Thyroid gland (tissue), 4 donors: Measurements from ENCODE around the gene ARHGAP10.

Experiments
- POLR2A ChIP-seq, 2 donors: fragments of 450-650 bp; IDR thresholded peaks; one replicate each; pipeline ENCODE4 v1.6.1; 2017; ENCODE audit warnings: antibody characterized with exemption in 2 of 2, mild to moderate bottlenecking in 2 of 2, moderate library complexity in 1 of 2
- TF ChIP-seq, protein P1 (sequence below), 6 experiments: fragments of 200-600 bp in 3 of 6; fragments of 450-650 bp in 3 of 6; sonication (generic) in 3 of 6; IDR thresholded peaks; one replicate each; pipeline ENCODE4 v1.5.1; 2016 to 2019; ENCODE audit warnings: antibody characterized with exemption in 6 of 6, mild to moderate bottlenecking in 2 of 6, inconsistent platforms in 1 of 6, moderate library complexity in 1 of 6

DNA sequence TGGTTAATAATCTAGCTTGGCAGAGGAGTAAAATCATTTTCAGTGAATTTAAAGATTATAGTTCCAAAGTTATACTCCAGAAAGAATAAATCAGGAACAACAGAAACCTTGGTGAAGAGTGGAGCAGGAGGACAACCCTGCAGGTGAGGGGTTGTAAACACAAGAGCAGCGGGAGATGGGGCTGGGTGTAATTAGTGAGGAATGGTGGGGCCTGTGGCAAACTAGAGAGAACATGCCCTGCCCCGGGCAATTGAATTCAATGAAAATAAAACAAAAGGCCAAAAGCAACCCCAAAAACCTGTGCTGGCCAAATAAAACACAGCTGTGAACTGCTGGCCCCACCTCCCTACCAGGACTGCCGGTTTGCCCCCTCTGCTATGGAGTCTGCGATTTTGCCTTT lies 385.1 kb downstream of the ARHGAP10 start:
- TF ChIP-seq, protein P1, sequence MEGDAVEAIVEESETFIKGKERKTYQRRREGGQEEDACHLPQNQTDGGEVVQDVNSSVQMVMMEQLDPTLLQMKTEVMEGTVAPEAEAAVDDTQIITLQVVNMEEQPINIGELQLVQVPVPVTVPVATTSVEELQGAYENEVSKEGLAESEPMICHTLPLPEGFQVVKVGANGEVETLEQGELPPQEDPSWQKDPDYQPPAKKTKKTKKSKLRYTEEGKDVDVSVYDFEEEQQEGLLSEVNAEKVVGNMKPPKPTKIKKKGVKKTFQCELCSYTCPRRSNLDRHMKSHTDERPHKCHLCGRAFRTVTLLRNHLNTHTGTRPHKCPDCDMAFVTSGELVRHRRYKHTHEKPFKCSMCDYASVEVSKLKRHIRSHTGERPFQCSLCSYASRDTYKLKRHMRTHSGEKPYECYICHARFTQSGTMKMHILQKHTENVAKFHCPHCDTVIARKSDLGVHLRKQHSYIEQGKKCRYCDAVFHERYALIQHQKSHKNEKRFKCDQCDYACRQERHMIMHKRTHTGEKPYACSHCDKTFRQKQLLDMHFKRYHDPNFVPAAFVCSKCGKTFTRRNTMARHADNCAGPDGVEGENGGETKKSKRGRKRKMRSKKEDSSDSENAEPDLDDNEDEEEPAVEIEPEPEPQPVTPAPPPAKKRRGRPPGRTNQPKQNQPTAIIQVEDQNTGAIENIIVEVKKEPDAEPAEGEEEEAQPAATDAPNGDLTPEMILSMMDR (IDR thresholded peaks at IDR 0.05), result no peak
- no peak for TF ChIP-seq POLR2A (IDR thresholded peaks at IDR 0.05)
